CD4-positive, alpha-beta T cell treated with Interleukin-4 for 4 hours (primary cell): ENCODE results near the gene AFAP1L1.
"Not testable (repeated sequence)": the region's sequence is repeated elsewhere in the genome, so short reads cannot be mapped to it uniquely, and the experiment has no call there.

Experiments
- DNase-seq: peaks from one replicate; pipeline ENCODE4 v3.0.0-alpha.2; 2020

Gene AFAP1L1

GRCh38 chr5:149262315-149262714 lies 9.3 kb upstream of the AFAP1L1 start:
- DNase-seq, result no peak

DNA sequence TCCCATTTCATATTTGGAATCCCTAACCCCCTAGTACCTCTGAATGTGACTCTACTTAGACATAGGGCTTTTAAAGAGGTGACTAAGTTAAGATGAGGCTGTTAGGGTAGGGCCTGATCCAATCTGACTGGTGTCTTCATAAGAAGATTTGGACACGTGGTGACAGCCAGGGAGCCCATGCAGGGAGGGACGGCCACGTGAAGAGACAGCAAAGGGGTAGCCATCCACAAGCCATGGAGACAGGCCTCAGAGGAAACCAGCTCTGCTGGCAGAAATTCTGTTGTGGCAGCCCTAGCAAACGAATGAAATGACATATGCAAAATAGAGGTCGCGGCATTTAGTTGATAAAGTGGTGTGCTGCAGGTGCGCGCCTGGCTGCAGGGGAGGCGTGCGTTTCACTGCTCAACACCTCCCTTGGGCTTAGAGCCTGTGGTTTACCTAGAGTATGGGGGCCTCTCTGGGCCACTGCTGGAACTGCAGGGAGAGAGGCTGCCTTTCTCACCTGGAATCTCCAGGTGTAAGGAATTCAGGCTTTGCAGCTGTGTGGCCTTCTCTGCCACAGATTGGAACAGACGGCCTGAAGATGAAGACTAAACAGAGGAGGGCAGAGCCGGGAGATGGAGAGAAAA lies 7.1 kb upstream of the AFAP1L1 start:
- peak; percentile 18 for DNase-seq

DNA sequence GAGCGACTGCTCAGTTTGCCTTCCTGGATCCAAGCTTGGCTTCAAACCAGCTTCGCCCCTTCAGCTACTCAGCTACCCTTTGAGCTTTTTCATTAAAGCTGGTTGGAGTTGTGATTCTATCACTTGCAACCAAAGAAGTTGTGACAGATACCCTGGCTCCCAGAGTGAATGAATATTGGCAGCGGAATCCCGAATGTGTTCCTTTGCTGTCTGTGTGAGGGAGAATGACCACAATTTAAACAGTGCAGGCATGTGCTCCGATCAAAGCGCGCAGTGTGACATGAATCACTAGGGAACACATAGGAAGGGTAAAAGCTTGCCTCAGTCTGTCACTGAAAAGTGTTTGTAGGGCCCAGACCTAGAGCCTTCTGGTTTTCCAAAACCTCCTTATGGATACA lies 6.6 kb upstream of the AFAP1L1 start:
- DNase-seq, result no peak

DNA sequence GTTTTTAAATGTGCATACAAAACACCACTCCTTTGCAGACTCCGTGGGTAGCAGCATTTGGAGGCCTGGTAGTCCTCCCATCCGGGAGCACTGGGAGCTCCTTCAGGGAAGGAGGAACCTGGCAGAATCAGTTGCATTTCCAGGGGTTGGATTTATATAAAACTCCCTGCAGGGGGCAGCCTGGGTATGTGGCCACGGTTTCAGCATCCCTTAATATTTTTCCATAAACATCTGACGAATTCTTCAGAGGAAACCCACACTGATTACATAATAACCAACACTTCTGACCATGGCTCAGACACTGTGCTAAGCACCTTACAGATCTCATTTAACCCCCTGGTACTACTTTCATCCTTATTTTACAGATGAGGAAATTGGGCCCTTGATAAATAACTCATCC lies 6.1 kb upstream of the AFAP1L1 start:
- no peak for DNase-seq

DNA sequence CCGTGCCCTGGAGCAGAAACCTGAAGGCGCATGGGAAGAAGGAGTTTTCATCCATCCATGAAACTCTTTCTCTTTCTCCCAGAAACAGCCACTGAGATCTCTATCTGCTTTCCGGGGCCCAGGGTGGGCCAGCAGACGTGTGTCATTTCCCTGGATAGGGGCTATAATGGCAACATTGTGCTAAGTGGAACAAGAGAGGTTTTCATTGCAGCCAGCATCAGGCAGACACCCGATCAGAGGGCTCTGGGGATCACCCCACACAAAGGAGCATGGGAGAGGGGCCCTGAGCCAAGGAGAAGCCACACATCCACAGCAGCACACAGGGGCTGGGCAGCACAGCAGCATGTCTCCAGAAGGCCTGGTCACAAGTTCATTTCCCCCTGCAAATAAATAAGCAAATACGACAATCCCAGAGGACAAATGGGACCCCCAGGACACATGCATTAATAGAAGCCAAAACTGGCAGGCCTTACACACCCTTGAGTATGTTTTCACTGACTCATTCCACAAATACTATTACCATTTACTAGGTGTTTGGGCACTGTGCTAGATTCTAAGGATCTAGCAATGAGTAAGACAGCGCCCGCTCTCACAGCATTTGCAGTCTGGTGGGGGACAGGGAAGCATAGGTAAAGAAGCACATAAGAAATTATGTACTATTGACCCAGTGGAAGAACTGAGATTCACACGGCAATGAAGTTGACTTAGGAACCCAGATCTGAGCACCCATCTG lies 4.3 kb upstream of the AFAP1L1 start:
- DNase-seq, result no peak

GRCh38 chr5:149268928-149269557 lies 2.6 kb upstream of the AFAP1L1 start:
- DNase-seq, result peak; percentile 55

DNA sequence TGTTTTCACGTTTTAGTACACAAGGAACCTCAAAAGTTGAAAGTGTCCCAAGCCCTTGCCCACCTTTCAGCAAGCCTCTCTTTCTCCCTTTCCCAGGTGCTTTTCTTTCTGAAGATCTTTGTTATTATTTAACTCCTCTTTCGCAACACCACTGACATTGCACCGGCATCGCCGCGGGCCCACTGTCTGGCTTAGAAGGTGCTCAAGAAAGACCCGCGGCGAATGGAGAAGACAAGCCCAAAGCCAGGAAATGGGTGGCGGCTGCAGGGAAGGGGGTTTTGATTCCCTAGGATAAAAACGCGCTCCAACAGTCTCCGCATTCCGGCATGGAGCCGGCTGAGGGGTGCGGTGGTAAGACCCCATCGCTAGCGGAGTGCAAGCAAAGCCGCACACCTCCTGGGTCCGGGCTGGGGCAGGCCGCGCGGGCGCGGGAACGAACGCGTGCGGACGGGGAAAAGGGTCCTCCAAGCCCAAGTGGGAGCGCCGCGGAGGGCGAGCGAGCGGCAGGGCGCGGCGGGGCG lies 404 bp upstream of the AFAP1L1 start:
- DNase-seq, result no peak

- DNase-seq, result not testable (repeated sequence)
Observed at GRCh38 chr5:149272781-149273180, 1.1 kb downstream of the AFAP1L1 start.

DNA sequence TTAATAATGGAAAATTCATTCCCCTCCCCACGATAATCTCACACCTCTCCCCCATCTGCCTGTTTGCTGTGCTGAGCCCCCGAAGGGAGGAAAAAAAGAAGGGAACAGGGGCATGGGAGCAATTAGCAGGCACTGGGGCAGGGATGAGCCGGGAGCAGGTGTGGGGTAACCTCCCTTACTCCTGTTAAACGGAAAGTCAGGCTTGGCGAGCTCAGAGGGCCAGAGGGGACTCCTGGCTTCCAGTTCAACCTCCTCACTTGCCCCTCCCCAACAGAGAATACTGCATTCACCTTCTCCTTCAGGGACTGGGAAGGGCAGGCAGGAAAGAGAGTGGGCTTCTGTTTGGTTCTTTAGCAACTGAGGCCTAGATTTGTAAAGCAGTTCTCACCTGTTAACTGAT lies 1.6 kb downstream of the AFAP1L1 start:
- no peak for DNase-seq

DNA sequence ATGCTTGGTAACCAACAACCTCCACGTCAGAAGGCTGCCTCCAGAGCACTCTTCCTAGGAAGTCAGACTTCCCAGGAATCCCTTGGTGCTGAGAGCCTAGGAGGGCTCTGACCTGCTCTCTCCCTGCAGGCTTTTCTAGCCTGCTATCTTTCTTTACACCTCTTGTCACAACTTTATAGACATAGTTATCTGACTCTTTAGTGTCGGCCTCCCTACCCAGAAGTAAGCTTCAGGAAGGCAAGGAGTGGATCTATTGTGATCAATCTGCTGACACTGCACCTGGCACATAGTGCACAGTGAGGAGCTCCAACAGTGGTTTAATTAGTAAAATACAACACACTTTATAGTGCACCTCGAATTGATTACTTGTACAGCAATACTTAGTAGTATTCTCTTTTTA lies 2.3 kb downstream of the AFAP1L1 start:
- DNase-seq, result no peak

DNA sequence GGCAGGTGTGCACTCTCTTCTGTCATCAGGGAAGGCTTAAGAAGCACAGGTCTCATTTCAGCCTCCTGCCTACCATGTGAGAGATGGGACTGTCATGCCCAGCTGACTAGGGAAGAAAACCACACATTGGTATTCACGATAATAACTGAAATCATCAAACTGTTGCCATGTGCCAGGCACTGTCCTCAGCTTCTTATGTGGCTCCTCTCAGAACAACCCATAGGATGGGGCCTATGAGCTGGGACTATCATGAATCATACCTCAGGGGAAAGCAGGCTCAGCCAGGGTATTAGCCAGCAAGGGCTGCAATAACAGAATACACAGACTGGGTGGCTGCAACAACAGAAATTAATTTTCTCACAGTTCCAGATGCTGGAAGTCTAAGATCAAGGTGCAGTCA lies 3.3 kb downstream of the AFAP1L1 start:
- DNase-seq, result no peak

DNA sequence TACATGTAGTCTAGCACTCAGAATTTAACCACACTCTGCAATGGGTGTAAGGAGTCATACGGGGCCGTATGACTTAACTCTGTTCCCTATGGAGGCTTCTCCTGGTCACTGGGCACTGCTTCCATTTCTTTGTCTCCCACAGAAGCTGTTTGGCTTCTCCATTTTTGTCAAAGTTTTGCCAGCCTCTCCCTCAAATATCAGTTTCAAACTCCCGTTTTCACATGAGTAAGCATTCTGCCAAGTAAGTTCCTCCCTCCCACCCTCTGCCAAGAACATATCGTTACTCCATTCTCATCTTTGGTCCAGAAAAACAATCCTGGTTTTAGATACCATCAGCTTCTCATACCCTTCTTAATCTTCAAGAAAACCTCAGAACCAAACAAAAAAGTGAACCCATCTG lies 6.1 kb downstream of the AFAP1L1 start:
- no peak for DNase-seq

DNA sequence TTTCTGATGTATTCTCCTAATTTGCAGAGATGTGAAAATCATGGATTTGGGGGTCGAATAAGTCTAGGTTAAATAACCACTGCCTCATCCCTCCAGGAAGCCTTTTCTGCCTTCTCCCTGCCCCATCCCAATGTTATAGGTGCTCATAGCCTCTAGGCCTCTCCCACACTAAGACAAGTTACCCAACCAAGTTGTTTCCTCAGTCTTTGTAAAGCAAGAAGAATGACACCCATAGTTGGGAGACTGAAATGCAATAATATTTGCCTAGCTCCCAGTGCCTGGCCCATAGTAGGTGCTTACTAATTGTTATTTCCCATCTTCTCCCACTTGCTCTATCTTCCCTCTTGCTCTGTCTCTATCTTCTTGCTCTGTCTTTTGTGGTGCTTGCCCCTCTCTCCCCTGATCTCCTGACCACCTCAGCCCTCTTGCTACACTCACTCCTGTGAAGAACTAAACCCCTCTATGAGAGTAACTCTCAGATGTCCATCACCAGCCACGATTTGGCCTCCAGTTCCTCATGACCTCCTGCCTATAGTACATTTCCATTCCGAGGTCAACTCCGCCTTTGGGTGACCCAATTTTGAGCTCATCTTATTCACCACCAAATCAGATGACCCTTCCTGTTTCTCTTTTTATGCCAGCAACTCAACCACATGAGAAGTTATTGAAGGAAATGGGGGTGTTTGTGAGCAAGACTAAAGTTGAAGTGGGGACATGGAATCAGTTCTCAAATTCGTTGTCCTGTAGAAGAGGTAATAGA lies 7.0 kb downstream of the AFAP1L1 start:
- DNase-seq, result no peak

DNA sequence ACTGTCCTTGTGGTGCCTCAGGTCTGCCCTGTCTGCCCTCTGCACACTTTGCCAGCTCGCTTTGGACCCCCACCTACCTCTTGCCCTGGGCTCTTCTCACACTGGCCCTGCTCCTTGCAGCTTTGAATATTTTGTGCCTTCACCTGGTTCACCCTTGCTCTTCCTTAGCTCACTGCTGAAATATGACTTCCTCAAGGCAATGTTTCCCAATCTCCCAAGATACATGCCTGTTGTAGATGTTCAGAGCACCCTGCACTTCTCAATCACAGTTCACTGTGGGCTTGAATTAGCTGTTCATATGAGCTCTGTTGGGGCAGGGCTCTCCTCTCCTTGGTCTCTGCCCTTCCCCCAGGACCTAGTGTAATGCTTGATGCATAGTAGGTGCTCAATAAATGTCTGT lies 8.0 kb downstream of the AFAP1L1 start:
- no peak for DNase-seq

DNA sequence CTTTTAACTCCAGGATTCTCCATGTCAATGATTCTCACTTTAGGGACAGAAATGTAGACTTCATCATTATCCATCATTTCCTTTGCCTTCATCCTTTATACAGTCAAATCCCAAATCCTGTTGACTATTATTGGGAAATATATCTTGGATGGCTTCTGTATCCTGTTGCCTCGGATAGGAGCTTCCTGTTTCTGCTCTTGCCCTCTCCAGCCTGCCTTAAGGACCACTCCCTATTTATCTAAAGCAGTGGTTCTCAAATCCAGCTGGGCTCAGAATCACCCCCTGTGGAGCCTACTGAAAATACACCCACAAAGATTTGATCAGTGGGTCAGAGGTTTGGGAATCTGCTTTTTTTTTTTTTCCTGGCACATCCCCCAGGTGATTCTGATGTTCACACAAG lies 8.5 kb downstream of the AFAP1L1 start:
- no peak for DNase-seq

DNA sequence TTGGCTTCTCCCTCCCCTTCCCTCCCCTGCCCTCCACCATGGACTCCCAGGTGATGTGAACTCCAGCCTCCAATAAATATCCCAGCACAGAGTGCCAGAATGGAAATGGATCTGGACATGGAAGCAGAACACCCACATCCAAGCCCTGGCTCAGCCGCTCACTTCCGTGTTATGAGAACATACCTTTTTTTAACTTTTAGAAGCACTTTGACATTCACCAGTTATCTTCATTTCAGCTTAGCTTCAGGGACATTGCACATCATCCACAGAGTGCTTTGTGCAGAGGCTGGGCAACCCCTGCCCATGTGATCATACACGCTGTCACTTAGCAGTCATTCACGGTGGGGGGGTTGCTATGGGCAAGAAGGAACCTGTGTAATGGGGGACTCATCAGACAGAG lies 9.1 kb downstream of the AFAP1L1 start:
- DNase-seq, result no peak

DNA sequence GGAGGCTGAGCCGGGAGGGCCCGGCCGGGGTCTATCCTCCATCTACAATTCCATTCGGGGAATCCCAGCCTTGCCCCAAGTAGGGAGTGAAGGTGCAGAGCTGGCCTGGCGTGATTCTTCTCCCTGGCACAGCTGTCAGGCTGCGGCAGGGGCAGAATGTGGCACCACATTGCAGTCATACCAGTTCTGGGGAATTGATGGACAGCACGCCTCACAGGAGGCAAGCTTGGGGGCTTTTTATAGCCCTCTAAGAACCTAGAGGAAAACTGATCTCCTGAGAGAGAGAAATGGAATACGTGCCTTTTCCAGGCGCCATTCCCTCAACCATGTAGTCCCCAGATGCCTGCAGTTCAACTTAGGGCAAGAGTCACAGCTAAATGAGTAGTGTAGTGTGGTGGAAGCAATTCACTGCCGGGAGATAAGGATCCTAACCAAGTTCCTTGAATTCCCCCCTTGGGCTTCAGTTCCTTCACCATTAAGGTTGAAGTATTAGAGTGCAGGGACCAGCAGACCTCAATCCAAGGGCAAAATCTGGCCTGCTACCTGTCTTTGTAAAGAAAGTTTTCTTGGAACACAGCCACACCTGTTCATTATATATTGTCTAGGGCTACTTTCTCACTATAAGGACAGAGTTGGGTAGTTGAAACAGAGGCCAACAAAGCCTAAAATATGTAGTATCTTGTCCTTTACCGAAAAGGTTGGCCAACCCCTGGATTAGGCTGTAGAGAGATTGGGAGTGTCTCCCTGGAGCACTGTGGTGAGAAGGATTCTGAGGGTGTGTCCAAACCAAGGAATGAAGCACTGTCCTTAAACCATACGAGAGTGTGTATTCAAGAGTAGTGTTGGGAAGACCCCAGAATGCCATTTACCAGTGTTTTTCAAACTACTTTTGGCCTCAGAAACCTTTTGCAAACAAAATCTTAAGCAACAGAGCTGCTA lies 10.6 kb downstream of the AFAP1L1 start:
- no peak for DNase-seq

DNA sequence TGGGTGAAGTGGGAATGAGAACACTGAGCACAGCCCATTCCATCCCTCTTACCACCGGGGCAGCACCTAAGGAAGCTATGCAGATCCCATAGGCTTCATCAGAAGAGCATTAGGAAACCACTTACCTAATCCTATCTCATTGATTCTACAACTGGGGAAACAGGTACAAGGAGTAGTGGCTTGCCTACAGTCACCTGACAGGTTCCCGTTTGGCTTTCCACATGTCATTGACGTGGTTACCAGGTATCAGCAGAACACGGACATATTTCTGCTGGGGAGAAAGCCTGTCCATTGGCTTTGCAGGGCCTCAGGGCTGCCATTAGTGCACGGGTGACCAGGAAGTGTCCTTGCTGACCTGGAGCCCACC lies 11.3 kb downstream of the AFAP1L1 start:
- DNase-seq, result no peak

- no peak for DNase-seq
Observed at GRCh38 chr5:149283626-149284480, 12.2 kb downstream of the AFAP1L1 start.

- DNase-seq, result no peak
Observed at GRCh38 chr5:149284501-149284900, 12.8 kb downstream of the AFAP1L1 start.

DNA sequence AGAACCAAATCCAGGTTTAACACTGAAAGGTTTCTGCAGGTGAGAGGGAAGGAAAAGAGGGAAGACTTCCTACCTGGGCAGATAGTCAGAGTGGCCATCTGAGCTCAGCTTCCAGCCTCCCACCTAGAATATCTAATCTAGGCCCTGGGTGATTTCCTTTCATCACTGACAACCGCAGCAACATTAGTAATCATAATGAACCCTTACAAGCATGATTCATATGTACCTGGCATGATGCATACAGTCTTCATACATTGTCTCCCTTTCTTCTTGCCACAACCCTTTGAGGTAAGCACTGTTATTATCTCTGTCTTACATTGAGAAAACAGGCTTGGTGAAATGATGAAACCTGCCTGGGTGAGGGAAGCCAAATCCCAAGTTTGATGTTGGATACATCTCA lies 13.5 kb downstream of the AFAP1L1 start:
- DNase-seq, result no peak
